T-helper 22 cell (primary cell): Measurements from ENCODE around the gene SNRNP70.
"Not testable (repeated sequence)": the region's sequence is repeated elsewhere in the genome, so short reads cannot be mapped to it uniquely, and the experiment has no call there.

ENCODE experiments used
- DNase-seq: peaks from one replicate; pipeline ENCODE4 v3.0.0-alpha.2; 2020; ENCODE audit warnings: low read depth

Gene SNRNP70

GRCh38 chr19:49085020-49085867 is at the start of gene SNRNP70:
Gene SNRNP70, plus strand, starts transcription at chr19:49085451. Its CDS starts 964 bp downstream, at chr19:49086415.
- DNase-seq = peak; percentile 99

GRCh38 chr19:49036815-49037214 is 48.4 kb upstream of the SNRNP70 start, which contains the start of gene CGB1:
Gene CGB1, minus strand, starts transcription at chr19:49036895. Its CDS starts 184 bp downstream, at chr19:49036711.
- not testable (repeated sequence) for DNase-seq

GRCh38 chr19:49038111-49038510 is 47.1 kb upstream of the SNRNP70 start:
- DNase-seq = not testable (repeated sequence)

- DNase-seq = not testable (repeated sequence)
These were observed 46.5 kb upstream of the SNRNP70 start for GRCh38 chr19:49038557-49039276.

GRCh38 chr19:49039736-49040135 is 45.5 kb upstream of the SNRNP70 start:
- not testable (repeated sequence) for DNase-seq

GRCh38 chr19:49042177-49042576 is 43.1 kb upstream of the SNRNP70 start:
- DNase-seq = no peak

GRCh38 chr19:49042666-49043065 is 42.6 kb upstream of the SNRNP70 start:
- DNase-seq = not testable (repeated sequence)

- DNase-seq = not testable (repeated sequence)
These were observed 41.7 kb upstream of the SNRNP70 start, which contains the start of gene CGB5 for GRCh38 chr19:49043548-49043947. Gene CGB5, plus strand, starts transcription at chr19:49043848. Its CDS starts 362 bp downstream, at chr19:49044210.

GRCh38 chr19:49049011-49049410 is 36.2 kb upstream of the SNRNP70 start, which contains the start of gene CGB8:
Gene CGB8, minus strand, starts transcription at chr19:49049111. Its CDS starts 372 bp downstream, at chr19:49048739.
- DNase-seq = not testable (repeated sequence)

GRCh38 chr19:49049834-49050233 is 35.4 kb upstream of the SNRNP70 start:
- DNase-seq = not testable (repeated sequence)

- not testable (repeated sequence) for DNase-seq
These were observed 34.7 kb upstream of the SNRNP70 start for GRCh38 chr19:49050376-49051033.

- peak; percentile 14 for DNase-seq
These were observed 28.9 kb upstream of the SNRNP70 start for GRCh38 chr19:49056101-49056901.

GRCh38 chr19:49056902-49057596 is 28.2 kb upstream of the SNRNP70 start:
- DNase-seq = not testable (repeated sequence)

GRCh38 chr19:49057636-49058234 is 27.5 kb upstream of the SNRNP70 start, which contains the start of gene CGB7:
Gene CGB7, minus strand, starts transcription at chr19:49057749. Its CDS starts 2,374 bp downstream, at chr19:49055375.
- peak; percentile 32 for DNase-seq

GRCh38 chr19:49058562-49058961 is 26.7 kb upstream of the SNRNP70 start:
- no peak for DNase-seq

GRCh38 chr19:49059053-49059452 is 26.2 kb upstream of the SNRNP70 start:
- DNase-seq = no peak

- no peak for DNase-seq
These were observed 24.3 kb upstream of the SNRNP70 start for GRCh38 chr19:49061000-49061399.

- no peak for DNase-seq
These were observed 23.8 kb upstream of the SNRNP70 start for GRCh38 chr19:49061445-49061844.

GRCh38 chr19:49064029-49064629 is 21.1 kb upstream of the SNRNP70 start:
- no peak for DNase-seq
